ENCODE data around the gene GTSE1. TPM values are rescaled to one million over a fixed set of nuclear protein-coding genes. Genes with fewer than 3 reads are reported as not detected.

GTSE1 gene
- total RNA-seq, 1 donor from 2014 or later = 29.7 TPM

GRCh38 chr22:46350646-46351045 is 54.0 kb downstream of the GTSE1 start:
- Histone ChIP-seq H4K20me1 (ENCODE audit: low read depth) (peaks cover 14% of the 10 kb centered on the region), H3K27me3 (no peaks in the 10 kb centered on the region), H3K9ac (no peak overlapping the region), H3K4me1 (no peaks in the 10 kb centered on the region), H2AFZ (replicated peaks) (no peak overlapping the region), H3F3A (ENCODE audit: low read depth) (no peaks in the 10 kb centered on the region), H3K36me3 (no peaks in the 10 kb centered on the region), H3K4me2 (no peak overlapping the region), H3K79me2 (ENCODE audit: low read depth) (no peaks in the 10 kb centered on the region), H3K9me3 (ENCODE audit: low read depth) (no peaks in the 10 kb centered on the region), H3K27ac (no peak overlapping the region), H3K4me3 (no peak overlapping the region)
- peaks cover 22% of the 10 kb centered on the region for H3K36me3 Mint-ChIP-seq
- DNase-seq (ENCODE audit: low spot score) = no peak
- no peaks in the 10 kb centered on the region for H3K9me3 Mint-ChIP-seq
- H3K4me1 Mint-ChIP-seq = peaks cover 9% of the 10 kb centered on the region
- no peak overlapping the region for H3K27ac Mint-ChIP-seq
- no peaks in the 10 kb centered on the region for H3K27me3 Mint-ChIP-seq (ENCODE audit: insufficient read depth, low read depth)
- no peak for TF ChIP-seq CTCF (IDR thresholded peaks at IDR 0.05)
- no peak for TF ChIP-seq EZH2 (IDR thresholded peaks at IDR 0.05)
- TF ChIP-seq EZH2phosphoT487 (IDR thresholded peaks at IDR 0.05) = no peak
- no peak overlapping the region for H3K4me3 Mint-ChIP-seq

- Histone ChIP-seq H3K4me3 (no peak overlapping the region), H3K4me1 (no peaks in the 10 kb centered on the region), H3K27me3 (no peaks in the 10 kb centered on the region), H3K36me3 (no peaks in the 10 kb centered on the region), H3K27ac (no peak overlapping the region), H3K9ac (no peak overlapping the region), H2AFZ (replicated peaks) (no peak overlapping the region), H4K20me1 (ENCODE audit: low read depth) (peaks cover 14% of the 10 kb centered on the region), H3K4me2 (no peak overlapping the region), H3K9me3 (ENCODE audit: low read depth) (no peaks in the 10 kb centered on the region), H3K79me2 (ENCODE audit: low read depth) (no peaks in the 10 kb centered on the region), H3F3A (ENCODE audit: low read depth) (no peaks in the 10 kb centered on the region)
- no peaks in the 10 kb centered on the region for H3K27me3 Mint-ChIP-seq (ENCODE audit: insufficient read depth, low read depth)
- H3K27ac Mint-ChIP-seq = no peak overlapping the region
- DNase-seq (ENCODE audit: low spot score) = no peak
- no peak overlapping the region for H3K4me3 Mint-ChIP-seq
- TF ChIP-seq EZH2 (IDR thresholded peaks at IDR 0.05) (no peak), CTCF (IDR thresholded peaks at IDR 0.05) (no peak), EZH2phosphoT487 (IDR thresholded peaks at IDR 0.05) (no peak)
- peaks cover 22% of the 10 kb centered on the region for H3K36me3 Mint-ChIP-seq
- H3K4me1 Mint-ChIP-seq = peaks cover 9% of the 10 kb centered on the region
- no peaks in the 10 kb centered on the region for H3K9me3 Mint-ChIP-seq
Observed at GRCh38 chr22:46351131-46351735, 54.6 kb downstream of the GTSE1 start.

GRCh38 chr22:46351767-46352166 is 55.1 kb downstream of the GTSE1 start:
- H3K36me3 ChIP-seq = no peaks in the 10 kb centered on the region
- H3K4me3 ChIP-seq = no peak overlapping the region
- peaks cover 14% of the 10 kb centered on the region for H4K20me1 ChIP-seq (ENCODE audit: low read depth)
- no peaks in the 10 kb centered on the region for H3K9me3 ChIP-seq (ENCODE audit: low read depth)
- TF ChIP-seq EZH2 (IDR thresholded peaks at IDR 0.05) (no peak), CTCF (IDR thresholded peaks at IDR 0.05) (no peak), EZH2phosphoT487 (IDR thresholded peaks at IDR 0.05) (no peak)
- no peak overlapping the region for H3K9ac ChIP-seq
- H3K27ac Mint-ChIP-seq = no peak overlapping the region
- no peak overlapping the region for H3K27ac ChIP-seq
- H3K9me3 Mint-ChIP-seq = no peaks in the 10 kb centered on the region
- no peaks in the 10 kb centered on the region for H3K27me3 Mint-ChIP-seq (ENCODE audit: insufficient read depth, low read depth)
- no peak overlapping the region for H2AFZ ChIP-seq (replicated peaks)
- peaks cover 22% of the 10 kb centered on the region for H3K36me3 Mint-ChIP-seq
- no peak overlapping the region for H3K4me2 ChIP-seq
- H3F3A ChIP-seq (ENCODE audit: low read depth) = no peaks in the 10 kb centered on the region
- DNase-seq (ENCODE audit: low spot score) = no peak
- no peaks in the 10 kb centered on the region for H3K27me3 ChIP-seq
- H3K4me1 ChIP-seq = no peaks in the 10 kb centered on the region
- H3K79me2 ChIP-seq (ENCODE audit: low read depth) = no peaks in the 10 kb centered on the region
- peaks cover 9% of the 10 kb centered on the region for H3K4me1 Mint-ChIP-seq
- no peak overlapping the region for H3K4me3 Mint-ChIP-seq
